GM19397 (cell line): ENCODE results near the gene HS3ST3A1.
"Not testable (repeated sequence)": the region's sequence is repeated elsewhere in the genome, so short reads cannot be mapped to it uniquely, and the experiment has no call there.

ENCODE experiments used
- ATAC-seq: cut with Tn5 transposase; IDR thresholded peaks from one replicate; pipeline ENCODE4 v1.9.1; 2021; ENCODE audit warnings: mild to moderate bottlenecking, moderate library complexity; ENCODE audit not compliant: unreplicated experiment

HS3ST3A1 gene

GRCh38 chr17:13575922-13576419, 25.8 kb downstream of the HS3ST3A1 start:
- ATAC-seq, result no peak

GRCh38 chr17:13575466-13575865, 26.3 kb downstream of the HS3ST3A1 start:
- no peak for ATAC-seq

- ATAC-seq, result no peak
Measured at GRCh38 chr17:13572581-13572980, 29.1 kb downstream of the HS3ST3A1 start.

- ATAC-seq, result no peak
Measured at GRCh38 chr17:13569398-13570123, 32.2 kb downstream of the HS3ST3A1 start.

GRCh38 chr17:13568582-13569397, 32.9 kb downstream of the HS3ST3A1 start:
- ATAC-seq, result no peak

- ATAC-seq, result no peak
Measured at GRCh38 chr17:13563866-13564265, 37.9 kb downstream of the HS3ST3A1 start.

- no peak for ATAC-seq
Measured at GRCh38 chr17:13562271-13562800, 39.4 kb downstream of the HS3ST3A1 start.

GRCh38 chr17:13561606-13562270, 40.0 kb downstream of the HS3ST3A1 start:
- no peak for ATAC-seq

GRCh38 chr17:13560935-13561334, 40.8 kb downstream of the HS3ST3A1 start:
- ATAC-seq, result no peak

- no peak for ATAC-seq
Measured at GRCh38 chr17:13558588-13558987, 43.1 kb downstream of the HS3ST3A1 start.

GRCh38 chr17:13557077-13557476, 44.7 kb downstream of the HS3ST3A1 start:
- ATAC-seq, result no peak

- no peak for ATAC-seq
Measured at GRCh38 chr17:13554231-13554630, 47.5 kb downstream of the HS3ST3A1 start.

GRCh38 chr17:13550291-13550690, 51.4 kb downstream of the HS3ST3A1 start:
- no peak for ATAC-seq

- not testable (repeated sequence) for ATAC-seq
Measured at GRCh38 chr17:13548576-13548975, 53.2 kb downstream of the HS3ST3A1 start.

GRCh38 chr17:13546851-13547250, 54.9 kb downstream of the HS3ST3A1 start:
- no peak for ATAC-seq

GRCh38 chr17:13545941-13546340, 55.8 kb downstream of the HS3ST3A1 start:
- ATAC-seq, result no peak

GRCh38 chr17:13544765-13545164, 57.0 kb downstream of the HS3ST3A1 start:
- no peak for ATAC-seq

- ATAC-seq, result no peak
Measured at GRCh38 chr17:13544292-13544691, 57.4 kb downstream of the HS3ST3A1 start.

- ATAC-seq, result no peak
Measured at GRCh38 chr17:13542636-13543035, 59.1 kb downstream of the HS3ST3A1 start.

GRCh38 chr17:13541032-13541480, 60.7 kb downstream of the HS3ST3A1 start:
- no peak for ATAC-seq

- ATAC-seq, result no peak
Measured at GRCh38 chr17:13540546-13540945, 61.2 kb downstream of the HS3ST3A1 start.
